Measurements from ENCODE around the gene SMC3. TPM values are rescaled to one million over a fixed set of nuclear protein-coding genes. Genes with fewer than 3 reads are reported as not detected.

Gene SMC3
- total RNA-seq, 2 experiments from 2014 or later = 46.8 to 48.0 TPM

GRCh38 chr10:110533149-110533548 lies 34.3 kb upstream of the SMC3 start:
- ATAC-seq (ENCODE audit: poor library complexity) = no peak
- H3K9me3 ChIP-seq (ENCODE audit: control insufficient read depth in 1 of 2, insufficient read depth in 1 of 2, low read length in 2 of 2) = no peaks in the 10 kb centered on the region
- ChIA-PET POLR2A (interaction anchor here (1.1 kb wide), 1 partner anchor 228 kb away, joined by 3 read pairs; no protein-coding TSS in a partner anchor), CTCF (no interaction called here)
- H3K36me3 ChIP-seq (ENCODE audit: insufficient read depth, low read length) = no peaks in the 10 kb centered on the region
- H3K9me3 Mint-ChIP-seq = no peaks in the 10 kb centered on the region
- no peak overlapping the region for H3K4me3 Mint-ChIP-seq
- DNase-seq = no peak
- TF ChIP-seq CTCF (IDR thresholded peaks at IDR 0.05) = no peak
- H3K27ac ChIP-seq (ENCODE audit: low read depth in 1 of 2, low read length in 2 of 2) = no peak overlapping the region
- no peaks in the 10 kb centered on the region for H3K27me3 ChIP-seq (ENCODE audit: control insufficient read depth in 1 of 2, insufficient read depth in 2 of 2, low read length in 2 of 2)
- H3K27me3 Mint-ChIP-seq = no peaks in the 10 kb centered on the region
- intact Hi-C loops (cut with DNase I, micrococcal nuclease) = no loop called here
- H3K4me1 Mint-ChIP-seq (ENCODE audit: low read depth) = peaks cover 33% of the 10 kb centered on the region
- H3K36me3 Mint-ChIP-seq (ENCODE audit: low read depth) = no peaks in the 10 kb centered on the region
- no peak overlapping the region for H3K27ac Mint-ChIP-seq
- no peak overlapping the region for H3K4me3 ChIP-seq (ENCODE audit: low read length)
- H3K4me1 ChIP-seq (ENCODE audit: insufficient read depth, low read length) = peaks cover 39% of the 10 kb centered on the region

GRCh38 chr10:110534571-110534970 lies 32.9 kb upstream of the SMC3 start:
- Histone ChIP-seq H3K4me1 (ENCODE audit: insufficient read depth, low read length) (peaks cover 27% of the 10 kb centered on the region), H3K36me3 (ENCODE audit: insufficient read depth, low read length) (no peaks in the 10 kb centered on the region), H3K9me3 (ENCODE audit: control insufficient read depth in 1 of 2, insufficient read depth in 1 of 2, low read length in 2 of 2) (no peaks in the 10 kb centered on the region), H3K27ac (ENCODE audit: low read depth in 1 of 2, low read length in 2 of 2) (no peak overlapping the region), H3K27me3 (ENCODE audit: control insufficient read depth in 1 of 2, insufficient read depth in 2 of 2, low read length in 2 of 2) (no peaks in the 10 kb centered on the region), H3K4me3 (ENCODE audit: low read length) (no peak overlapping the region)
- ChIA-PET POLR2A (no interaction called here), CTCF (no interaction called here)
- Mint-ChIP-seq H3K27me3 (no peaks in the 10 kb centered on the region), H3K4me3 (no peak overlapping the region), H3K4me1 (ENCODE audit: low read depth) (peaks cover 19% of the 10 kb centered on the region), H3K36me3 (ENCODE audit: low read depth) (no peaks in the 10 kb centered on the region), H3K9me3 (no peaks in the 10 kb centered on the region), H3K27ac (no peak overlapping the region)
- intact Hi-C loops (cut with DNase I, micrococcal nuclease) = no loop called here
- no peak for TF ChIP-seq CTCF (IDR thresholded peaks at IDR 0.05)
- no peak for DNase-seq
- no peak for ATAC-seq (ENCODE audit: poor library complexity)

GRCh38 chr10:110535958-110536891 lies 31.3 kb upstream of the SMC3 start:
- POLR2A ChIA-PET = no interaction called here
- peaks cover 14% of the 10 kb centered on the region for H3K4me1 Mint-ChIP-seq (ENCODE audit: low read depth)
- H3K27ac ChIP-seq (ENCODE audit: low read depth in 1 of 2, low read length in 2 of 2) = no peak overlapping the region

More at GRCh38 chr10:110535958-110536891, 31.3 kb upstream of the SMC3 start:
- Mint-ChIP-seq H3K4me3 (no peak overlapping the region), H3K36me3 (ENCODE audit: low read depth) (no peaks in the 10 kb centered on the region), H3K27ac (no peak overlapping the region), H3K9me3 (no peaks in the 10 kb centered on the region), H3K27me3 (no peaks in the 10 kb centered on the region)
- DNase-seq (peak in 12 of 14 experiments; percentile 13 to 83 (median 26)), ATAC-seq (ENCODE audit: poor library complexity) (peak; percentile 77)
- Histone ChIP-seq H3K36me3 (ENCODE audit: insufficient read depth, low read length) (no peaks in the 10 kb centered on the region), H3K9me3 (ENCODE audit: control insufficient read depth in 1 of 2, insufficient read depth in 1 of 2, low read length in 2 of 2) (no peaks in the 10 kb centered on the region), H3K4me1 (ENCODE audit: insufficient read depth, low read length) (peaks cover 15% of the 10 kb centered on the region), H3K27me3 (ENCODE audit: control insufficient read depth in 1 of 2, insufficient read depth in 2 of 2, low read length in 2 of 2) (no peaks in the 10 kb centered on the region), H3K4me3 (ENCODE audit: low read length) (no peak overlapping the region)
- CTCF ChIA-PET = no interaction called here
- peak; percentile 30 for TF ChIP-seq CTCF (IDR thresholded peaks at IDR 0.05)
- intact Hi-C loops (cut with DNase I, micrococcal nuclease) = loop anchor here in 1 of 2 experiments (5.0 kb wide), 1 partner anchor 34 kb away; no protein-coding TSS in a partner anchor
